Fibroblast of lung (primary cell): Measurements from ENCODE around the gene CCL5. TPM values are rescaled to one million over a fixed set of nuclear protein-coding genes. Genes with fewer than 3 reads are reported as not detected.
A peak's percentile ranks its signal among the peaks of the same experiment; 100 is the strongest.

ENCODE experiments used
- DNase-seq, 2 donors: peaks; one replicate each; pipeline versions ENCODE4 v3.0.0 to v3.0.0-alpha.2; 2010; ENCODE audit warnings: low read depth in 2 of 2
- H2AFZ ChIP-seq: 2 replicates; pipeline ENCODE4 v1.5.1; 2012; ENCODE audit warnings: low read length, control low read depth, inconsistent platforms
- H3K27ac ChIP-seq: 2 replicates; pipeline ENCODE4 v1.5.1; 2011; ENCODE audit warnings: low read length, control low read depth; ENCODE audit not compliant: insufficient read depth
- H3K27me3 ChIP-seq: 2 replicates; pipeline ENCODE4 v1.5.1; 2011; ENCODE audit warnings: mild to moderate bottlenecking, low read length; ENCODE audit not compliant: control insufficient read depth, insufficient read depth
- H3K36me3 ChIP-seq: 2 replicates; pipeline ENCODE4 v1.5.1; 2011; ENCODE audit warnings: low read length; ENCODE audit not compliant: control insufficient read depth, insufficient read depth
- H3K4me1 ChIP-seq: 2 replicates; pipeline ENCODE4 v1.5.1; 2011; ENCODE audit warnings: low read length; ENCODE audit not compliant: control insufficient read depth, insufficient read depth; ENCODE audit errors: extremely low read depth
- H3K4me2 ChIP-seq: 2 replicates; pipeline ENCODE4 v1.5.1; 2011; ENCODE audit warnings: low read length, control low read depth; ENCODE audit not compliant: insufficient read depth; ENCODE audit errors: extremely low read depth
- H3K4me3 ChIP-seq, 4 experiments: fragments of 200-600 bp in 1 of 4; sonication (generic) in 1 of 4; replicated peaks in 1 of 4; 2 replicates each; pipeline ENCODE4 v1.5.1; 2011 to 2016; ENCODE audit warnings: low read length in 4 of 4, low read depth in 3 of 4, mild to moderate bottlenecking in 3 of 4, control low read depth in 2 of 4, inconsistent platforms in 1 of 4, mixed read lengths in 1 of 4; ENCODE audit not compliant: insufficient read depth in 1 of 4; ENCODE audit errors: control extremely low read depth in 1 of 4
- H3K79me2 ChIP-seq: 2 replicates; pipeline ENCODE4 v1.5.1; 2012; ENCODE audit warnings: mild to moderate bottlenecking, low read length, inconsistent platforms; ENCODE audit not compliant: control insufficient read depth, insufficient read depth
- H3K9ac ChIP-seq: 2 replicates; pipeline ENCODE4 v1.5.1; 2011; ENCODE audit warnings: mild to moderate bottlenecking, low read length, control low read depth; ENCODE audit not compliant: insufficient read depth
- H3K9me3 ChIP-seq: 2 replicates; pipeline ENCODE4 v1.5.1; 2012; ENCODE audit warnings: low read depth, low read length; ENCODE audit not compliant: control insufficient read depth, insufficient read depth
- H4K20me1 ChIP-seq: 2 replicates; pipeline ENCODE4 v1.5.1; 2011; ENCODE audit warnings: low read length; ENCODE audit not compliant: control insufficient read depth, insufficient read depth; ENCODE audit errors: extremely low read depth
- CTCF ChIP-seq, 2 donors: IDR thresholded peaks in 1 of 2; conservative IDR thresholded peaks in 1 of 2; 1 replicate in 1 of 2; 2 replicates in 1 of 2; pipeline ENCODE4 v1.5.1; 2011 to 2012; ENCODE audit warnings: low read length in 2 of 2, control low read depth in 1 of 2, inconsistent platforms in 1 of 2, low read depth in 1 of 2, mild to moderate bottlenecking in 1 of 2
- EZH2 ChIP-seq: IDR thresholded peaks from 2 replicates; pipeline ENCODE4 v1.5.1; 2012; ENCODE audit warnings: low read length, control low read depth, mild to moderate bottlenecking; ENCODE audit errors: missing control alignments
- polyA plus RNA-seq, 2 donors: library from polyadenylated mRNA; depleted of rRNA in 1 of 2; stranded (reverse) in 1 of 2; unstranded in 1 of 2; fragments of >200 nt; gene quantifications; 2 replicates each; pipeline ENCODE4 v1.2.1, GENCODE V29; 2011 to 2012; ENCODE audit warnings: missing spikeins in 1 of 2
- total RNA-seq: library from RNA; depleted of rRNA; stranded (reverse); fragments of >200 nt; gene quantifications from 2 replicates; pipeline ENCODE4 v1.2.1, GENCODE V29; 2014

The CCL5 gene
- total and polyA plus RNA-seq, 2 donors (not counting 1 experiment from before 2014, with no cell fraction given), result 0.07 TPM; not detected in 1

- H3K27ac ChIP-seq, result no peak overlapping the region
- H3K27me3 ChIP-seq, result no peaks in the 10 kb centered on the region
- H2AFZ ChIP-seq, result peak overlapping the region; percentile 39
- H3K9ac ChIP-seq, result no peak overlapping the region
- TF ChIP-seq EZH2 (no peak), CTCF (conservative IDR thresholded peaks at IDR 0.05 in 1 of 2, IDR thresholded peaks at IDR 0.05 in 1 of 2; ENCODE audit: low read depth in 1 of 2, low read length in 2 of 2) (no peak)
- no peaks in the 10 kb centered on the region for H3K36me3 ChIP-seq
- DNase-seq, result peak; percentile 47 to 62
- no peaks in the 10 kb centered on the region for H3K79me2 ChIP-seq
- no peaks in the 10 kb centered on the region for H3K9me3 ChIP-seq
- no peak overlapping the region for H3K4me3 ChIP-seq
- no peaks in the 10 kb centered on the region for H4K20me1 ChIP-seq
- H3K4me1 ChIP-seq, result no peaks in the 10 kb centered on the region
- H3K4me2 ChIP-seq, result no peak overlapping the region
These were observed 9.9 kb upstream of the CCL5 start for GRCh38 chr17:35889818-35890773.

- Histone ChIP-seq H3K4me1 (no peaks in the 10 kb centered on the region), H3K9ac (no peak overlapping the region), H3K4me2 (no peak overlapping the region), H3K4me3 (no peak overlapping the region), H3K79me2 (no peaks in the 10 kb centered on the region), H3K27ac (no peak overlapping the region), H3K36me3 (no peaks in the 10 kb centered on the region), H3K9me3 (no peaks in the 10 kb centered on the region), H3K27me3 (no peaks in the 10 kb centered on the region), H4K20me1 (no peaks in the 10 kb centered on the region), H2AFZ (no peak overlapping the region)
- no peak for TF ChIP-seq EZH2
- no peak for TF ChIP-seq CTCF (conservative IDR thresholded peaks at IDR 0.05 in 1 of 2, IDR thresholded peaks at IDR 0.05 in 1 of 2; ENCODE audit: low read depth in 1 of 2, low read length in 2 of 2)
- DNase-seq, result no peak
These were observed 9.1 kb upstream of the CCL5 start for GRCh38 chr17:35889241-35889640.

- no peak for DNase-seq
- H3K9me3 ChIP-seq, result no peaks in the 10 kb centered on the region
- no peaks in the 10 kb centered on the region for H3K36me3 ChIP-seq
- TF ChIP-seq EZH2 (no peak), CTCF (conservative IDR thresholded peaks at IDR 0.05 in 1 of 2, IDR thresholded peaks at IDR 0.05 in 1 of 2; ENCODE audit: low read depth in 1 of 2, low read length in 2 of 2) (no peak)
- H3K27ac ChIP-seq, result no peak overlapping the region
- no peaks in the 10 kb centered on the region for H3K79me2 ChIP-seq
- H3K4me3 ChIP-seq, result no peak overlapping the region
- no peak overlapping the region for H2AFZ ChIP-seq
- H4K20me1 ChIP-seq, result no peaks in the 10 kb centered on the region
- no peaks in the 10 kb centered on the region for H3K27me3 ChIP-seq
- H3K9ac ChIP-seq, result no peak overlapping the region
- no peaks in the 10 kb centered on the region for H3K4me1 ChIP-seq
- no peak overlapping the region for H3K4me2 ChIP-seq
These were observed 1.8 kb downstream of the CCL5 start for GRCh38 chr17:35878361-35878760.
